Measurements from ENCODE around the gene ECE2. TPM values are rescaled to one million over a fixed set of nuclear protein-coding genes. Genes with fewer than 3 reads are reported as not detected.

ECE2 gene
- not detected for total RNA-seq

DNA sequence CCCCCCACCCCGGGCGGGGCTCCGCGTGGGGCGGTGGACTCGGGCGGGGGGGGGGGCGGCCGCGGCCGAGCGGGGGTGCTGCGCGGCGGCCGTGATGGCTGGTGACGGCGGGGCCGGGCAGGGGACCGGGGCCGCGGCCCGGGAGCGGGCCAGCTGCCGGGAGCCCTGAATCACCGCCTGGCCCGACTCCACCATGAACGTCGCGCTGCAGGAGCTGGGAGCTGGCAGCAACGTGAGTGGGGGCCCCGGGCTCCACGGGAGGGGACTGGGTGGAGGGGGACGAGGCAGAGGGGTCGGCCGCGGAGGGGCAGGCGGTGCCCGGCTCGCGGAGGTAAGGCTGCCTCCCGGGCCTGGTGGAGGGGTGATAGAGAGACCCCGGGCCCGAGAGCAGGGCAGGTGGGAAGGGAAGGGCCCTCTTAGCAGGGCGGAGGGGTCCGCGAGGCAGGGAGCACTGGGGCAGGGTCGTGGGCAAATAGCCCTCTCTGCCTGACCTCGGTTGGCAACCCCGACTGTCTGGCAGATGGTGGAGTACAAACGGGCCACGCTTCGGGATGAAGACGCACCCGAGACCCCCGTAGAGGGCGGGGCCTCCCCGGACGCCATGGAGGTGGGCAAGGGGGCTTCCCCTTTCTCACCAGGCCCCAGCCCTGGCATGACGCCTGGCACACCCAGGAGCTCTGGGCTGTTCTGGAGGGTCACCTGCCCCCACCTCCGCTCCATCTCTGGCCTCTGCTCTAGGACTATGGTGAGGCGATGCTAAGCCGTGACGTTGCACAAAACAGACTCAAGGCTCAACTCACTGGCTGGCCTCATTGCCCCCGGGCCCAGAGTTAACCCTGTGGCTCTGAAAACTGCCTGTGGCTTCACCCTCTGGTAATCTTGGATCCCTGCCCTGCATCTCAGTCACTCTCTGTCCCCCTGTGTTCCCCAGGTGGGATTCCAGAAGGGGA, at the start of gene ECE2:
Gene ECE2, plus strand, starts transcription at position 62 of the 950 bp plus-strand sequence. Its CDS starts 132 bp downstream, at position 194.
- Mint-ChIP-seq H3K4me1 (ENCODE audit: low read depth) (peaks cover 4% of the 10 kb centered on the region), H3K4me3 (no peak within 1 kb of the TSS), H3K27ac (no peak within 1 kb of the TSS), H3K27me3 (ENCODE audit: low read depth) (peaks cover 43% of the 10 kb centered on the region), H3K36me3 (ENCODE audit: low read depth) (no peaks in the 10 kb centered on the region), H3K9me3 (no peaks in the 10 kb centered on the region)
- CTCF ChIA-PET, result no interaction called here
- intact Hi-C loops (cut with micrococcal nuclease), result no loop called here
- no peak for DNase-seq

DNA sequence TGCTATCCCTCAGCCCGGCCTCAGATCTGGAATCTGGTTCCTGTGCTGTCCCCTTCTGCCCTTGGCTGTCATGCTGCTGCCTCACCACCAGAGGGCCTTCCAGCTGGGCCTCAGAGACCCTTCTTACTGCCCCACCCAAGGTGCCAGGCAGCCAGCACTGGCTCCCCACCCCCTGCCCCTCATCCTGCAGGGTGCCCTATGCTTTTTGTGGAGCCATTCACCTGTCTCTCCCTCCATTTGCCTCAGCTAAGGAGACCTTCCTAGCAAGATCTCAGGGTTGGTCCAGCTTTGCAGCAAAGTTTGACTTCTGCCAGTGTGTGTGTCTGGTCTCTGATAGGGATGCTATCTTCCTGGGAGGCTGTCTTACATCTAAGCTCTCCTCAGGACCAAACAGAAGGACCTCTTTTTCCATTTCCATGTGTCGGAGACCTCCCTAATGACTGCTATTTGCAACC, 48.3 kb upstream of the ECE2 start:
- Mint-ChIP-seq H3K27ac (no peak overlapping the region), H3K36me3 (ENCODE audit: low read depth) (no peaks in the 10 kb centered on the region), H3K4me1 (ENCODE audit: low read depth) (peaks cover 11% of the 10 kb centered on the region), H3K27me3 (ENCODE audit: low read depth) (peaks cover 47% of the 10 kb centered on the region), H3K9me3 (no peaks in the 10 kb centered on the region), H3K4me3 (no peak overlapping the region)
- DNase-seq, result peak; percentile 56
- intact Hi-C loops (cut with micrococcal nuclease), result loop anchor here (1.0 to 10.0 kb wide), 4 partner anchors 23 to 317 kb away; partner anchors contain the start of gene CAMK2N2
- CTCF ChIA-PET, result interaction anchor here (0.6 to 4.7 kb wide), 38 partner anchors 9 to 332 kb away, joined by 3 to 48 read pairs (median 6); partner anchors contain the start of genes ABCF3, ALG3 and EEF1AKMT4

DNA sequence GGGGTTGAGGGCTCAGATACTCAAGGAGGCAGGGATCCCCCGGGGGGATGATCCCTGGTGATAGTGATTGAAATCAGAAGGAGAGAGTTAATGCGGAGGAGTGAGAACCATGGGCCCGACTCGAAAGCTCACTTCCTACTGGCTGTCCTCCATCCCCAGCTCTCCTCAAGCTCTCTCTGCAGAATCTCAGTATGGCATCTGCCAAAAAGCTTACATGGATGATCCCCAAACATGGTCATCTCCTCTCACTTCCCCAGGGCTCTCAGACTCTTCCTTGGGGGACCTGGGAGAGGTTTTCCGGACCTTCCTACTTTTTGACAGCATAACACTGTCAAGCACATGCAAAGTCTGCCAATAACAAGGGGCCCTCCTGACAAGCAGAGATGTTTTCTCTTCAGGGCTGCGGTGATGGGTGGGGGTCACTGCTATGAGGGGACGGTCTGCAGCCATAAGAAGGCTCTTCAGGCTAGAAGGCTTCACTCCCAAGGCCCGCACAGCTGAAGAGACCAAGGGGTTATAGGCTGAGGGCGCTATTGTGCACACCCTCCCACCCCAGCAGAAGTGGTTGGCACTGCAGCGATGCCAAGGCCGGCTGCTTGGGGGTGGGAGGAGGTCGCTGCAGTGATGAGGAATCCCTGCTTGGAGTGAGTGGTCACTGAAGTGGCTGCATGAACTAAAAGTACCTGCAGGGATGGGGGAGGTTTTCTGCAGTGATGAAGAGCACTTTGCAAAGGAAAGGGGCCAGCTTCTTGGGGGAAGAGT, 47.3 kb upstream of the ECE2 start:
- Mint-ChIP-seq H3K4me3 (peak overlapping the region; percentile 52), H3K27ac (no peak overlapping the region), H3K4me1 (ENCODE audit: low read depth) (peaks cover 11% of the 10 kb centered on the region), H3K9me3 (no peaks in the 10 kb centered on the region), H3K36me3 (ENCODE audit: low read depth) (no peaks in the 10 kb centered on the region), H3K27me3 (ENCODE audit: low read depth) (peaks cover 50% of the 10 kb centered on the region)
- CTCF ChIA-PET, result interaction anchor here (0.6 to 4.7 kb wide), 32 partner anchors 9 to 214 kb away, joined by 3 to 48 read pairs (median 9); partner anchors contain the start of genes ABCF3, ALG3 and EEF1AKMT4
- intact Hi-C loops (cut with micrococcal nuclease), result loop anchor here (5.0 to 10.0 kb wide), 2 partner anchors 34 to 316 kb away; partner anchors contain the start of gene CAMK2N2
- no peak for DNase-seq

DNA sequence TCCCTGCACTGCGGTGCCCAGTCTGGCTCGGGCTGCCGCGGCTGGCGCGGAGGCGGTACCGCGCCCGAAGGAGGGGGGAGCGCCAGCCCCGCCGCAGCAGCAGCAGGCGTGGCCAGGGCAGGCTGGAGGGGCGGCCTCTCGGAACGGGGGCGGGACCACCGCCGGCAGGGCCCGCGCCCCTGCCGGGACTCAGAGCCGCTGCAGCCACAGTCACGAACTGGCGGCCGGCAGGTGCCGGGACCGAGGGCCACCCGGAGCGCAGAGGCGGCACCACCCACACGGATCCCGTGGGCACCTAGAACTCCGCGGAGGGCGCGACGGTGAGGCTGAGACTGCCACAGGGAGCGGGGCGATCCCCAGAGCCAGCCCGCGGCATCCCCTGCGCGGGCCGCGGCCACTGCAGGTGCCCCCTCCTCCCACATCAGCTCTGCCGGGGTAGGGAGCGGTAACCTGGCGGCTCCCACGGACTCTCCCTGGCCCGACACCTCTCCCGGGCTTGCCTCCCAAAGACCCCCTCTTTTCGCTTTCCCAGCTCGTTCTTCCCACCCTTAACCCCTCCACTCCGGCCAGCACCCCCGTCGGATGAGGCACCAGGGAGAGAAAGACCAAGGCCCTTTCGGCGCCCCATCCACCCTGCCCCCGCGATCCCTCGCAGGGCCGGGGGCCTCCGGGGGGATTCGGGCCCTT, 46.3 kb upstream of the ECE2 start, which contains the start of gene VWA5B2:
Gene VWA5B2, plus strand, starts transcription at position 192 of the 687 bp plus-strand sequence. CDS start 944 bp downstream, outside the sequence.
- H3K4me3 Mint-ChIP-seq, result peak within 1 kb of the TSS; percentile 52
- CTCF ChIA-PET, result interaction anchor here (1.4 to 4.7 kb wide), 6 partner anchors 16 to 71 kb away, joined by 3 to 48 read pairs (median 22); partner anchors contain the start of genes ALG3 and EEF1AKMT4
- intact Hi-C loops (cut with micrococcal nuclease), result loop anchor here (5.0 to 10.0 kb wide), 2 partner anchors 33 to 315 kb away; partner anchors contain the start of gene CAMK2N2
- DNase-seq, result peak; percentile 41
- H3K27ac Mint-ChIP-seq, result no peak within 1 kb of the TSS
- no peaks in the 10 kb centered on the region for H3K36me3 Mint-ChIP-seq (ENCODE audit: low read depth)
- H3K27me3 Mint-ChIP-seq (ENCODE audit: low read depth), result peaks cover 50% of the 10 kb centered on the region
- H3K9me3 Mint-ChIP-seq, result no peaks in the 10 kb centered on the region
- peaks cover 11% of the 10 kb centered on the region for H3K4me1 Mint-ChIP-seq (ENCODE audit: low read depth)

DNA sequence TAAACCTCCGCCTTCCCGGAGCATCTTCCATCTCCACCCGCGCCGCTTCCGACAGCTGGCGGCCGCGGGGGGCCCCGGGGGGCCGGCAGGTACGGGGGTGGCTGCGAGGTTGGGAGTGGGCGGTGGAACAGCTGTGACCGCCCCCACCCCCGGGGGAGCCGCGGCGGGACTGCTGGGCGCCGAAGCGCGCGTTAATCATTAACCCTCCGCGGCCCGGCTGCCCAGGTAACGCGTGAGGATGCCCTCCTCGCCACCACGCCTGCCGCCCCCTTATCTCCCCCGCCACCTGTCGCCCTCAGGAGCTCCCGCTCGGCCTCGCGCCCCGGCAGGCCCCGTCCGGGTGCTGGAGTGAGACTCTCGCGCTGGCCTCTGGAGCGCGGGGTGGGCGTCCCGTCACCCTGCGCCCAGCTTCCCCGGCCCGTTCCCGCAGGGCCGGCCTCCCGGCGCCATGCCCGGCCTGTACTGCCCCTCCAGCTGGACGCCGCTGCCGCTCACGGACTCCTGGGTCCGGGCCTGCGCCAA, 45.7 kb upstream of the ECE2 start:
- no peak for DNase-seq
- H3K27me3 Mint-ChIP-seq (ENCODE audit: low read depth), result peaks cover 49% of the 10 kb centered on the region
- H3K27ac Mint-ChIP-seq, result no peak overlapping the region
- H3K36me3 Mint-ChIP-seq (ENCODE audit: low read depth), result no peaks in the 10 kb centered on the region
- H3K4me3 Mint-ChIP-seq, result no peak overlapping the region
- H3K9me3 Mint-ChIP-seq, result no peaks in the 10 kb centered on the region
- CTCF ChIA-PET, result interaction anchor here (0.6 to 3.1 kb wide), 3 partner anchors 54 to 71 kb away, joined by 3 to 9 read pairs (median 3); no protein-coding TSS in a partner anchor
- intact Hi-C loops (cut with micrococcal nuclease), result no loop called here
- peaks cover 11% of the 10 kb centered on the region for H3K4me1 Mint-ChIP-seq (ENCODE audit: low read depth)

DNA sequence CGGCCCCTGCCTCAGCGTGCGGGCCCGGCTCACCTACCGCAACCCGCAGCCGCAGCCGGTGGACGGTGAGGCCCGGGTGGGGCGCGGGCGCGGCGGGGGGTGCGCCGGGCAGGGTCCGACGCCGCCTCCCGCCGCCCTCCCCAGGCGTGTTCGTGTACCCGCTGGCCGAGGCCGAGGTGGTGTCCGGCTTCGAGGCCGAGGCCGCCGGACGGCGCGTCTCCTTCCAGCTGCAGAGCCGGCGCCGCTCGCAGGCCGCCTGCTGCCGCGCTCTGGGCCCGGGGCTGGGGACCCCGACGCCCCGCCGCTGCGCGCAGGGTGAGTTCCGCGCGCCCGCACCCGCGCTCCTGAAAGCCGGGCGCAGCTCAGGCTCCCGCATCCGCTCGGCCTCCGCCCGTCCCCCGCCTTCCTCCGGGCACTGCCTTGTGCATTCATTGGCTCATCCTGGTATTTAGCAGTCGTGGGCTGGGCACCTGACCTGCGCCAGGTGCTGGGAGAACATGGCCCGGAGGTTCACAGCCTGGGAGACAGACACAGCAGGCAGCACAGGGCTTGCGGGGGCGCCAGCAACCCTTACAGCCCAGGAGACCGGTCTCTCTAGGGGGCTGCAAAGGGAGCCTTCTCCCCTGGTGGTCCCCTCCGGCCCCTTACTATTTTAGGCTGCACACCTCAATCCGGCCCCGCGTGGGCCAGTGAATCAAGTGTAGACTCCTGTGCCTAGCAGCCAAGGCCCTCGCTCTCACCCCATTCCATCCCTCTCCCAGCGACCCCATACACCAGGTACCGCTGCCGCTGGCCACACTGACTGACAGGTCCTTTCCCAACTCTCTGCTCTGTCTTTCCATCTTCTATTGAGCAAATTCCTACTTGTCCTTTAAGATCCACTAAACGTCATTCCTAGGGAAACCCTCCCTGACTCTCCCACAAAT, 45.0 kb upstream of the ECE2 start:
- intact Hi-C loops (cut with micrococcal nuclease), result no loop called here
- H3K27me3 Mint-ChIP-seq (ENCODE audit: low read depth), result peaks cover 46% of the 10 kb centered on the region
- peaks cover 11% of the 10 kb centered on the region for H3K4me1 Mint-ChIP-seq (ENCODE audit: low read depth)
- DNase-seq, result no peak
- CTCF ChIA-PET, result interaction anchor here (0.6 to 3.1 kb wide), 2 partner anchors 54 to 55 kb away, joined by 3 to 9 read pairs; no protein-coding TSS in a partner anchor
- H3K36me3 Mint-ChIP-seq (ENCODE audit: low read depth), result no peaks in the 10 kb centered on the region
- peak overlapping the region; percentile 52 for H3K4me3 Mint-ChIP-seq
- H3K9me3 Mint-ChIP-seq, result no peaks in the 10 kb centered on the region
- H3K27ac Mint-ChIP-seq, result no peak overlapping the region

GRCh38 chr3:184231671-184232070, 44.2 kb upstream of the ECE2 start:
- H3K4me3 Mint-ChIP-seq, result peak overlapping the region; percentile 25
- H3K36me3 Mint-ChIP-seq (ENCODE audit: low read depth), result no peaks in the 10 kb centered on the region
- no peaks in the 10 kb centered on the region for H3K9me3 Mint-ChIP-seq
- H3K4me1 Mint-ChIP-seq (ENCODE audit: low read depth), result peaks cover 11% of the 10 kb centered on the region
- H3K27me3 Mint-ChIP-seq (ENCODE audit: low read depth), result peaks cover 42% of the 10 kb centered on the region
- H3K27ac Mint-ChIP-seq, result no peak overlapping the region
- intact Hi-C loops (cut with micrococcal nuclease), result no loop called here
- no peak for DNase-seq
- CTCF ChIA-PET, result interaction anchor here (3.1 kb wide), 1 partner anchor 53 kb away, joined by 9 read pairs; no protein-coding TSS in a partner anchor

- Mint-ChIP-seq H3K27ac (no peak overlapping the region), H3K36me3 (ENCODE audit: low read depth) (no peaks in the 10 kb centered on the region), H3K4me1 (ENCODE audit: low read depth) (peaks cover 11% of the 10 kb centered on the region), H3K4me3 (no peak overlapping the region), H3K27me3 (ENCODE audit: low read depth) (peaks cover 32% of the 10 kb centered on the region), H3K9me3 (no peaks in the 10 kb centered on the region)
- intact Hi-C loops (cut with micrococcal nuclease), result no loop called here
- DNase-seq, result no peak
- CTCF ChIA-PET, result no interaction called here
Measured at GRCh38 chr3:184233127-184233843, 42.5 kb upstream of the ECE2 start.

- no peak overlapping the region for H3K4me3 Mint-ChIP-seq
- H3K27me3 Mint-ChIP-seq (ENCODE audit: low read depth), result peaks cover 23% of the 10 kb centered on the region
- no peak for DNase-seq
- H3K4me1 Mint-ChIP-seq (ENCODE audit: low read depth), result peaks cover 8% of the 10 kb centered on the region
- CTCF ChIA-PET, result no interaction called here
- intact Hi-C loops (cut with micrococcal nuclease), result no loop called here
- no peaks in the 10 kb centered on the region for H3K9me3 Mint-ChIP-seq
- H3K27ac Mint-ChIP-seq, result no peak overlapping the region
- no peaks in the 10 kb centered on the region for H3K36me3 Mint-ChIP-seq (ENCODE audit: low read depth)
Measured at GRCh38 chr3:184234224-184234623, 41.6 kb upstream of the ECE2 start.

DNA sequence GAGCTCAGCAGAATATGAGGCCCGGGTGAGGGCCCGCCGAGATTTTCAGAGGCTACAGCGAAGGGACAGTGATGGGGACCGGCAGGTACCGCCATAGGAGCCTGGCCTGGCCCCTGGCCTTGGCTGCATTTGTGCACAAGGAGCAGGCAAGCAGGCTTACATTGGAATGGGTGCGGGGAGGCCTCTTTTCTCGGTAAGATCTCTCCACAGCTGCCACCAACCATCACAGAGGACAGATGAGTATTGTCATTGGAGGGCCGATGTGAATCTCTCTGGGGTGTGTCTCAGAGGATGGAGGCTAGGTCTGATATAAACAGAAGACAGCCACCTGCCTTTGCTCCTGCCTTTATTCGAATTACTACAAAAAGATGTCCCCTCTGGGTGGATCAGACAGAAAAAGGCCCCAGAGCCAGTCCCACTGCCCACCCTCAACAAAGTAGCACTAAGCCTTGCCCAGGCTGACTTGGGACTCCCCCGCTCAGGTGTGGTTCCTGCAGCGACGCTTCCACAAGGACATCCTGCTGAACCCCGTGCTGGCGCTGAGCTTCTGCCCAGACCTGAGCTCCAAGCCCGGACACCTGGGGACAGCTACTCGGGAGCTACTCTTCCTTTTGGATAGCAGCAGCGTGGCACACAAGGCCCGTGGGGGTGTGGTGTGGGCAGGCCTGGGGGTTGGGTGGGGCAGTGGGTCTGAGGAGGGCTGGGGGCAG, 41.0 kb upstream of the ECE2 start:
- Mint-ChIP-seq H3K36me3 (ENCODE audit: low read depth) (no peaks in the 10 kb centered on the region), H3K4me3 (no peak overlapping the region), H3K9me3 (no peaks in the 10 kb centered on the region), H3K27ac (no peak overlapping the region), H3K27me3 (ENCODE audit: low read depth) (peaks cover 21% of the 10 kb centered on the region), H3K4me1 (ENCODE audit: low read depth) (peaks cover 8% of the 10 kb centered on the region)
- CTCF ChIA-PET, result no interaction called here
- DNase-seq, result no peak
- intact Hi-C loops (cut with micrococcal nuclease), result no loop called here

Data from activated naive CD4-positive, alpha-beta T cell treated with anti-CD3 and anti-CD28 coated beads for 36 hours (primary cell).